HG03066 (cell line): ENCODE measurements around the gene TCP11L1.
A peak's percentile ranks its signal among the peaks of the same experiment; 100 is the strongest.

Source experiments
- ATAC-seq: cut with Tn5 transposase; IDR thresholded peaks from one replicate; pipeline ENCODE4 v1.9.1; 2021; ENCODE audit warnings: low read depth; ENCODE audit not compliant: unreplicated experiment

The TCP11L1 gene, protein sequence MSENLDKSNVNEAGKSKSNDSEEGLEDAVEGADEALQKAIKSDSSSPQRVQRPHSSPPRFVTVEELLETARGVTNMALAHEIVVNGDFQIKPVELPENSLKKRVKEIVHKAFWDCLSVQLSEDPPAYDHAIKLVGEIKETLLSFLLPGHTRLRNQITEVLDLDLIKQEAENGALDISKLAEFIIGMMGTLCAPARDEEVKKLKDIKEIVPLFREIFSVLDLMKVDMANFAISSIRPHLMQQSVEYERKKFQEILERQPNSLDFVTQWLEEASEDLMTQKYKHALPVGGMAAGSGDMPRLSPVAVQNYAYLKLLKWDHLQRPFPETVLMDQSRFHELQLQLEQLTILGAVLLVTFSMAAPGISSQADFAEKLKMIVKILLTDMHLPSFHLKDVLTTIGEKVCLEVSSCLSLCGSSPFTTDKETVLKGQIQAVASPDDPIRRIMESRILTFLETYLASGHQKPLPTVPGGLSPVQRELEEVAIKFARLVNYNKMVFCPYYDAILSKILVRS

DNA sequence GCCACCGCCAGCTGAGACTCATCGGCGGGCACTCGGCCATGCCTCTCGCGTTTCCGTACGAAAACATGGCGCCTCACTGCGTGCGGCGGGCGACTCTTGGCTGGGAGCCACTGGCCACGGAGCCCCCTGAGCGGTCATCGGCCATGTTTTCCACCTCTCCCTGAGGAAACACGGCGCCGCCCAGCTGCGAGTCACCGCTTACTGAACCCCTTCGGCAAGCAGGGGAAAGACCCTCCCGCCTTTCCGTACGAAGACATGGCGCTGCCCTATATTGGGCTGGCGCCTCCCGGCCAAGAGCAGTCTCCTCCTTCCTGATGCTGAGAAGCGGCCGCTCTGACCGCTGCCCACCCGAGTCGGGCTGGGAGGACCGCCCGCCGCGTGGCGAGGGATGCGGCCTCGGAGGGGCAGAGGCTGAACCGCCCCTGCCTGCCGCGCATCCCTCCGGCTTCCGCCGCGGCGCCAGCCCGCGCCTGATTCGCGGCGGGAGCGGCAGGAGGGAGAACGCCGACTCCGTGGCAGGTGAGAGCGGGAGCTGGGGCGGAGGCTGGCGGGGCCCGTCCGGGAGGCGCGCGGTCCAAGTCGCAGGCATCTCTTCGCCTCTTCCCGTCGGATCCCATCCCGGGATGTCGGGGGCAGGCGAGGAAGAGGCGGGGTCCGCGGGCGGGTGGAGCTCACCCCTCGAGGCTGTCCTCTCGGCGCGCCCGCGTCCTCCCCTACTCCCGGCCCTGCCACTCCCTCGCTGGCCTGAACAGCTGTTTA lies at the start of gene TCP11L1:
Gene TCP11L1, plus strand, starts transcription at position 299 of the 759 bp plus-strand sequence. CDS start 4,202 bp downstream, outside the sequence.
- ATAC-seq = peak; percentile 82

DNA sequence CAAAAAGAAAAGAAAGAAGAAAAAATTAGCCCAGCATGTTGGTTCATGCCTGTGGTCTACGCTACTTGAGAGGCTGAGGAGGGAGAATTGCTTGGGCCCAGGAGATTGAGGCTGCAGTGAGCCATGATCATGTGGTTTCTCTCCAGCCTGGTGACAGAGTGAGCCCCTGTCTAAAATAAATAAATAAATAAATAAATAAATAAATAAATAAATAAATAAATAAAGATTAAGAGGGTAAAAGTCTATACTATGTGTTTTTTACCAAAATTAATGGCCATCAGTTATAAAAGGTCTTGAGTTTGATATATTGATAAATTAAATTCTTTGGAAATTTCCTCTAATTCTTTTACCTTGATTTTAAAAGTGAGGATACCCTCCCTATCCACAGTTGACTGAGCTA lies 48.9 kb upstream of the TCP11L1 start:
- ATAC-seq = no peak

DNA sequence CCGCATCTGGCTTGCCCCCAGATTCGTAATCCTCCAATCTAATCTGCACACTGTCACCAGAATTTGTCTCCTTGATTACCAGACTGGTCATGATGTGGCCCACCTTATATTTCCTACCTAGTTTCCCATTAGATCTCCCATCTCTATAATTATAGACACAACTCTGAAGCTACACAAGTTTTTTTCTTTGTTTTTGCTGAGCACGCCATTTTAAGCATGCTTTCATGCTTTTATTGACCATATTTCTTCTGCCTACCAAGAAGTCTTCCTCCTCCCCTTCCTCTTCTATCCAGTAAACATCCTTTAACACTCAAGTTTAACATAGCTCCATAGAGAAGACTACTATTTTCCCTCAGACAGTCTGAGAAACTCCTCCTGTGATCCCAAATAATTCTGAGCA lies 47.9 kb upstream of the TCP11L1 start:
- no peak for ATAC-seq

DNA sequence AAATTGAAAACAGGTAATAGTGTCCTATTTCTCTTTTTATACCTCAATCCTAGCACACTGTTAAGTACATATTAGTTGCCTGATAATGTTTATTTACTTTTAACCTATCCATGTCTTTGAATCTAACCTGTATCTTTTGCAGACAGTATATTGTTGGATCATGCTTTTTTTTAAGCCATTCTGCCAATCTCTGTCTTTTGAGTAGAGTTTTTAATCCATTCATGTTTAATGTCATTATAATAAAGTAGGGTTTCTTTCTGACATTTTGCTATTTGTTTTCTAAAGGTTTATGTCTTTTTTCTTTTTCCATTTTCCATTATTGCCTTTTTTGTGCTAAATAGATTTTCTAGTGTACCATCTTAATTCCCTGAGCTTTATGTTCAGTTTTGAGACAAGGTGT lies 47.5 kb upstream of the TCP11L1 start:
- ATAC-seq = no peak

DNA sequence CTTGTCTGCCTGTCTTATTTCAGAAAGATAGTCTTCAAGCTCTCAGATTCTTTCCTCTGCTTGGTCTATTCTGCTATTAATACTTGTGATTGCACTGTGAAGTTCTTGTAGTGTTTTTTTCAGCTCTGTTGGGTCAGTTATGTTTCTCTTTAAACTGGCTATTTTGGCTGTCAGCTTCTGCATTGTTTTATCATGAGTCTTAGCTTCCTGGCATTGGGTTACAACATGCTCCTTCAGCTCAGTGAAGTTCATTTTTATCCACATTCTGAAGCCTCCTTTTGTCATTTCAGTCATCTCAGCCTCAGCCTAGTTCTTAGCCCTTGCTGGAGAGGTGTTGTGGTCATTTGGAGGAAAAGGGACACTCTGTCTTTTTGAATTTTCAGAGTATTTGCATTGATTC lies 39.2 kb upstream of the TCP11L1 start:
- no peak for ATAC-seq

DNA sequence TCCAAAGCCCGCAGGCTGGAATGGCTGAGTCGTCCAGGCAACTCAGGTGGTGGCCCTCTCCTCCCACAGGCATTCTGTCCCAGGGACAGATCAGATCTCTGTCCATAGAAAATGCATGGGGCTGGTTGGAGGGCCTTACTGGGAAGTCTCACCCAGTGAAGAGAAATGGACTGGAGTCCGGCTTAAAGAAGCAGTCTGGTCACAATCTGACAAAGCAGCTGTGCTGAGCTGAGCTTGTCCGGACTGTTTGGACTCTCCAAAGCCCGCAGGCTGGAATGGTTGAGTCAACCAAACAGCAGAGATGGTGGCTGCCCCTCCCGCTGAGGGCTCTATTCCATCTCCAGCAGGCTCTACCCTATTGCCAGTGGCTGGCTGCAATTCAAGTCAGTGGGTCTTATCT lies 38.1 kb upstream of the TCP11L1 start:
- ATAC-seq = no peak

DNA sequence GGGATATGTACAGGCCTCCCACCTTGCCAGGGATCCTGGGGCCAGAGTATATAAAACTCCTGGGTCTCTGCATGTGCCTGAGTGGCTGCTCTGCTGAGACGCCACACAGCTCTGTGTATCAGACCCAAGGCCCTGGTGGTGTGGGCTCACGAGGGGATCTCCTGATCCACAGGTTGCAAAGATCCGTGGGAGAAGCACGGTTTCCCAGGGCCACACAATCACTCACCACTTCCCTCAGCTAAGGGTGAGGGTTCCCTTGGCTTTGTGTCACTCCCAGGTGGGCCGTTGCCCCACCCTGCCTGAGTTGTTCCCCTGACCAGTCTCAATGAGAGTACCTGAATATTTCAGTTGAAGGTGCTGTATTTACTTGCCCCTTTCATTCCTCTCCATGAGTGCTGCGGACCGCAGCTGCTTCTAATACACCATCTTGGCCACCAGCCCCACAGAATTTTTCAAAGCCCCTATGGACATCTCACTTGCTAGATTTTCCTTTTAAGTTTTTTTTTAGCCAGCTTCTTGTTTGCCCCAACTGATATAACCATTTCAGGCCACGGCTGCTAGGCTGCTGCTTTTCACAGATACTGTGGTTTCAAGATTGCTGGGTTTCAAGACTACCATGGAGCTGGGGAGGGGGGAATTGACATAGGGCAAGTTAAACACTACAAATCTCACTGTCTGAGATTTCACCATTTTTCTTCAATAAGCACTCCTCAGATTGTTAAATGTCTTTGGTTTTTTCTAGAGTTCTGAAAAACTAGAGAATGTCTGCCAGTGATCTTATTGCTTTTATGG lies 37.4 kb upstream of the TCP11L1 start:
- ATAC-seq = no peak

DNA sequence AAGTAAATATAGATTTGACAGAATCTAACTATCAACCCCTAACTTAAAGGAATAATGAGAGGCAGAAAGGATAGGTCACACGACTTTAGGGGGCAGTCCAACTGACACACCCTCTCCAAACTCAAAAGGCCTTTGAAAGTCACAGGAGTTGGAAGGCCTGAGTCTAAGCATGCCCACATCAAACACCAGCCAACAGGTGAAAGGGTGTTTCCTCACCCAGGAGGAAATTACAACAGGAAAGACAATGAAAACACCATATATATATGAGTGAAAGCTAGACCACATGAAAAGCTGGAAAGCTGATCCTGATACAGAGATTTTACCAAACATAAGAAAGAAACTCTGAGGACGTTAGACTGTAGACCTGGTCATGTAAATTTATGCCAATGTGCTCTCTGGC lies 34.2 kb upstream of the TCP11L1 start:
- ATAC-seq = no peak

DNA sequence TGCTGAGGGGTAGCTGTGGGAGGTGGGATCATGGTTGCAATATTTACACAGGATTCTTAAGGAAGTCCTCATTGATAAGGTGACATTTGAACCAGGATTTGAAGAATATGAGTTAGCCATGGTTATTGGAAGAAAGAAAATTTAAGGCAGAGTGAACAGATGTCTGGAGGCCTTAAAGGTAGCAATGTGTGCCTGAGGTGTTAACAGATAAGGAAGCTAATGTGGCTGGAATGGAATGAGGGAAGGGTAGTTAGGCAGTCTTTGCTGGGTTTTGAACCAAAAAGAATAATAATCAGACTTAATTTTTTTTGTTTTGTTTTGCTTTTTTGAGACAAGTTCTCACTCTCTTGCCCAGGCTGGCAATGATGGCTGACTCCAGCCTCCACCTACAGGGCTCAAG lies 33.4 kb upstream of the TCP11L1 start:
- no peak for ATAC-seq

DNA sequence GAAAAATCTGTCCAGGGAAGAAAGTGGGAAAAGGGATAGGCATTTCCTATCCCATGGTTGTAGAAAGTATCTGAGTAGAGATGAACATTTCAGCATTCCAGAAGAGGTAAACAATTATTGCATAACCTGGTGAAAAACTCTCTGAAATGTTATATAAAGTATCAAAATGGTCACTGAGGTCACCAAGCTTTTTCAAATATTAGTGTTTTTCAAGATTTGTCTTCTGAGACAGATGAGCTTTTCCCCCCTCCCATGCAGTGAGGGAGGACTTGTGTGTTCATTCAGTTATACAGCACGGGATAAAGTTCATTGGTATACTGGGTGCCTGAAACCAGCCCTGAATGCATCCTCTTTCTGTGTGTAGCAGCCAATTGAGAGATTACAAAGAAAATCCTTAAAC lies 25.6 kb upstream of the TCP11L1 start:
- ATAC-seq = no peak

DNA sequence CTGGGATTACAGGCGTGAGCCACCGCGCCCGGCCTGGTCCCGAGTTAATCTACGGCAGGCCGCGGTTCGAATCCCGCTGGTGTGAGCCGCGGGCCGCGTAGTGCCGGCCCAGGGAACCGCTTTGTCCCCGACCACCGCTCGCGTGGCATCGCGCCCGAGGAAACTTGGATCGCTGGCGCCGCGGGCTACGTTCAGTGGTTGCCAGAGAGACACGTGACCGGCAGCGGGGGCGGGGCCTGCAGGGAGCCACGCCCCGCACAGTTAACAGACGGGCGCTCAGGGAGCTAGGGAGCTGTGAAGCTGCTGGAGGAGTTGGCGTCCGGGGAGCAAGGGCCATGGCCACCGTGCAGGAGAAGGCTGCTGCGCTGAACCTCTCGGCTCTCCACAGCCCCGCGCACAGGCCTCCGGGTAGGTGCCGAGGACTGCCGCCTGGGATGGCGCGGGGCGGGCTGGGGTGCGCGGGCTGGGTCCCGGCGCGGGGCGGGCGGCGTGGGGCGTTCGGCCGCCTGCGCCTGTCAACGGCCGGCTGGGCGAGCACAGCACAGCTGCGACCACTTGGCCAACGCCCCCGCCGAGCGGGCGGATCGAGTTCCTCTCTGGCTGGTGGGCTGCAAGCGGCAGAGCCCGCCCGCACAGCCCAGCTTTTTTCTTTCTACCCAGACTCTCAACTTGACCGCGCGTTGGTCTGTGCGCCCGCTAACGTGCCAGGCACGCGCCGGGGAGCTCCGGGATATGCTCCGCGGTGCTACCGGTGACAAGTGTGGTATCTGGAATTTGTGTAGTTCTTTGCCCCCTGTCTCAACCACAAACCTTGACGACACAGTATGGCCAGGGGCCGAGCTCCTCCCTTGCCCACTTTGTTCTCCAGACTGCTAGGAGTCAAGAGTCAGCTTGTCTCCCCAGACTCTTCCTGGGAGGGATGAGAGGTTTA lies 23.5 kb upstream of the TCP11L1 start, which contains the start of gene DEPDC7:
Gene DEPDC7, plus strand, starts transcription at position 258 of the 931 bp plus-strand sequence. Its CDS starts 78 bp downstream, at position 336.
- peak; percentile 63 for ATAC-seq

DNA sequence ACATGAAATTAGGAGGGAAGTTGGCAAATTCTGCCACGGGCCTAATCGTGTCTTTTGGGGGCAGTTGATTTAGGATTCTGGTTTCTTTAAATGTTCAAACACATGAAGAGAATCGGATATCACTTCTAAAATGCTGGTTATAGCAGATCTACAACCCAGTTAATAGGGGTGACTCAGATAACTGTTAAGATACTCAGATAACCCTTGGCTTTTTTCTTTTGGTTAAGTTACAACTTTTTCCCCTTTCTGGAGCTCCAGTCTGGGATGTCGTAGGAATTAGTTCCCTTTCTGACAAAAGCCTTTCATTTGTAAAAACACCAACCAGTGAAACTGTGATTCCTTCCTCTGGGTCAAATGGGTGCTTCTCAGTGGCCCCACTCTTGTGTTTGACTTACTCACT lies 22.7 kb upstream of the TCP11L1 start:
- no peak for ATAC-seq

DNA sequence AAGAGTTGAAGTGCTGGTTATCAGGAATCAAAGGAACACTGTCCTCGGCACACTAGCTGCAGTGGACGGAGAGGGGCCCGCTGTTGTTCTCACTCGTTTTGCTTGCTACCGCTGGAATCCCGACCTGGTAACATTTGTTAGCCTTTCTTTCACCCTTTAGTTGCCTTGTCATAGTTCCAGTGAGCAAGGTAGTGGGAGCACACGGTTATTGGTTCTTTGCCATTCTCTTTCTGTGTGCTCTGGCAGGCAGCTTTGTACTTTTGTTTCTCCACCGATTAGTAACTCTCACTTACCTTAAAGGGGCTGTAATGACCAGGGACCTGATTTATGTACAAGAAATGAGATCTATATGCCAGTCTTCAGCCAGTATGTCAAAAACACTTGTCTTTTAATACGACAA lies 21.9 kb upstream of the TCP11L1 start:
- no peak for ATAC-seq

DNA sequence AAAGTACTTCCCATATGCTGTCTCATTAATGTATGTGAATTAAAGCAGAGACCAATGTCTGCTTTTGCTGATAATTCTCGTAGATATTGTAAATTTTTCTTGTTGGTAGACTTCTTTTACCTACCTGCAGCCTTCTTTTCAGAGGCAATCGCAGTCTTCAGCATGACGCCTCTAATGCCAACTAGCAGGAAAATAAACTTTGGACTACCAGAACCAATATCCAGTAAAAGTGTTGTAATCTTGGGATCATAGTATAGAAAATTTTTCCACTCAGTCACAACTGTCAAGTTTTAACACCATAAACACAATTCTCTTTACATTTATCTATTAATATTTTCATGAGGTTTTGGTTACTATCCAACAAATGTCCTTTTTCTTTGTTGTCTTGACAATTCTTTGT lies 21.4 kb upstream of the TCP11L1 start:
- no peak for ATAC-seq

DNA sequence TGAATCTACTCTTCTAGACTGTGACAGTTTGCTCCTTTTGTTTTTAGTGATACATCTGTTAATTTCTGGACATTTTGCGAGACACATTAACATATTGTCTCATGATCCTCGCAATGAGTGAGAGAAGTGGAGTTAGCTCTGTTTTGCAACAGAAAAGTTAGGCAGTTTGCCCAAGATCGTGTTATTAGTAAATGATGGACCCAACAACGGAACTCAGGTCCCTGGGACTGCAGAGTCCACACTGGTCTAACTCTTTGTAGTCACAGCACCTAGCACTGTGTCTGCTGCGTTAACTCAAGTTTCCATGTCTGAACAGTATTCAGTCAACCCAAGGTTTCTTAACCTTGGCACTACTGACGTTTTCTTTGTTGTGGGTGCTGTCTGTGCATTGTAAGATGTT lies 20.5 kb upstream of the TCP11L1 start:
- ATAC-seq = no peak

DNA sequence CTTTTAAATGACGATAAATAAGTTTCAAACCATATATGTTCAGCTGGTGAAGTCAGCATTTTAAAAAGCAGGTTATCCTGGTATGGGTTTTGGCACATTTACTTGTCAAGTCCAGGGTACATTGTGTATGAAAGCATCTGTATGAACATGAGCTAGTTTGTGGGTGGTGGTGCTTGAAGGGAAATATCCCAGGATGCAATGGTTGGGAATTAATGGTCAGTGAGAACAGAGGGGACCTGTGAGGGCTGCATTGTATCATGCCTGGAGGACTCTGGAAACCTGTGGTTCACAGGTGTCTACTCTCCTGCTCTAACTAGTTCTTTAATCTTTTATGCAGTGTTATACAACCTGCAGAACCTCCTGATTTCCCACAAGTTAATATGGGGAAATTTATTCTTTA lies 17.9 kb upstream of the TCP11L1 start:
- no peak for ATAC-seq

DNA sequence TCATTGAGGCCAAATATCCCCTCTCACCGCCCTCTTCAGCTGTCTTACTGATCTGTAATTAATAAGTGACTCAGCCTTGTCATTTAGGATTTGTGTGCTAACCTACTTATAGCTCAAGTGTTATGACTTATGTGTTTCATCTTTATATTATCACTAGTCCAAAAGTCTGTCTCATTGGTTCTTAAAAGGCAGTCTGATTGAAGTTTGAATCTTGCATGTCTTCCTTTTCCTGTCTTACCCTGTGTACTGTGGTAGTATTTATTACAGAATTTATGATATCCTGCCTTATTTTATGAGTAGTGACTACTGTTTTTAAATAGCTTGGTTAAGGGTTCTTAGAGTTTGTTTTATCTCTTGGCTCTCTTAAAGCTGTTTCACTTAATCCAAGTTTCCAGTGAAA lies 17.4 kb upstream of the TCP11L1 start:
- no peak for ATAC-seq

DNA sequence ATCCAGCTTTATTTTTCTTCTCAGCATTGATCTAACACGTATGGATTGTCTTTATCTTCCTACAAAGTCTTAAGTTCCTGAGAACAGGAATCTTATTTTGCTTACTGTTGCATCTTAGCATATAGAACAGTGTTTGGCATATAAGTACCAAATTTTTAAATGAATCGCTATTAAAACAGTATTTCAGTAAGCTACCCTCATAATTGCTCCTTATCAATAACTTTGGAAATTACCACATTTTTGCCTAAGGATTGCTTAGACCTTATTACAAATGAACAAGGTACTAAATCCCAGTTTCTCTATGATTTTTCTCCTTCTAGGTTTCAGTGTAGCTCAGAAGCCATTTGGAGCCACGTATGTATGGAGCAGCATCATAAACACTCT lies 14.0 kb upstream of the TCP11L1 start:
- no peak for ATAC-seq

DNA sequence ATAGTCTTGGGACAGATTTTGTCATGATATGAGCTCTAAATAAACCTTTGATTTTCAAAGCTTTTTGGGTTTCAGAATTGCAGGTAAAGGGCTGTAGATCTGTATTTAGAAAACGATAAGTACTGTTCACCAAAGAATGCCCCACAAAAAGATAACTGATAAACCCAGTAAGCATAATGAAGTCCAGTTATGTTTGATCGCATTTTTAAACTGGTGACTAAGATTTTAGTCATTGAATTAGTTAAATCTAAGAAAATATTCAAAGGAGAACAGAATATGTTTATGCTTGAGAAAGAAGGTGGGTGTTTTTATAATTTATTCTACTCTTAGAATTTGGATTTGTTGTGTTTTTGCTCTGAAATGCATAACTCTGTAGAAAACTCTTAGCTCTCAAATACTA lies 12.1 kb upstream of the TCP11L1 start:
- ATAC-seq = no peak
